Calu3 (cell line): ENCODE data around the gene KRT23. TPM values are rescaled to one million over a fixed set of nuclear protein-coding genes. Genes with fewer than 3 reads are reported as not detected.

ENCODE experiments used
- BruUV-seq: library from RNA; stranded (reverse); fragments of 400-500 nt; replicated peaks from 2 replicates; lab custom pipeline; 2021; lab: Mats Ljungman, UMichigan
- CTCF ChIA-PET: fragments of 300-600 bp; sonication (Branson Sonifier 250); formaldehyde crosslinking; loops from one replicate; lab custom pipeline; 2022; ENCODE audit warnings: antibody characterized with exemption; lab: Charles Lee
- DNase-seq: peaks from one replicate; pipeline ENCODE4 v3.0.0; 2022
- H3K27ac Mint-ChIP-seq: one replicate; pipeline ENCODE4 v1.8.0; 2022; ENCODE audit warnings: mixed read lengths; ENCODE audit not compliant: unreplicated experiment
- H3K27me3 Mint-ChIP-seq: one replicate; pipeline ENCODE4 v1.8.0; 2022; ENCODE audit warnings: mixed read lengths; ENCODE audit not compliant: unreplicated experiment
- H3K36me3 Mint-ChIP-seq: one replicate; pipeline ENCODE4 v1.8.0; 2022; ENCODE audit warnings: mild to moderate bottlenecking, moderate library complexity, mixed read lengths; ENCODE audit not compliant: insufficient read depth, unreplicated experiment
- H3K4me1 Mint-ChIP-seq: one replicate; pipeline ENCODE4 v1.8.0; 2022; ENCODE audit warnings: mild to moderate bottlenecking, low read depth, mixed read lengths; ENCODE audit not compliant: unreplicated experiment
- H3K4me3 Mint-ChIP-seq: one replicate; pipeline ENCODE4 v1.8.0; 2022; ENCODE audit warnings: mild to moderate bottlenecking, low read depth, moderate library complexity, mixed read lengths; ENCODE audit not compliant: unreplicated experiment
- H3K9me3 Mint-ChIP-seq: one replicate; pipeline ENCODE4 v1.8.0; 2022; ENCODE audit warnings: low read depth, mixed read lengths; ENCODE audit not compliant: unreplicated experiment
- CTCF ChIP-seq: fragments of 200-600 bp; IDR thresholded peaks from one replicate; pipeline ENCODE4 v1.8.0; 2022; ENCODE audit warnings: antibody characterized with exemption; ENCODE audit not compliant: unreplicated experiment
- intact Hi-C: fragments of 100-400 bp; cut with micrococcal nuclease; formaldehyde crosslinking; loops from one replicate; pipeline ENCODE4 v1.10.0; 2022; ENCODE audit not compliant: unreplicated experiment
- total RNA-seq: library from RNA; stranded (reverse); gene quantifications from 2 replicates; pipeline ENCODE4 v1.2.3, GENCODE V29; 2022

The KRT23 gene
- total RNA-seq, 1 experiment from 2014 or later: 1,389 TPM

- H3K4me3 Mint-ChIP-seq: no peak overlapping the region
- CTCF ChIA-PET: no interaction called here
- intact Hi-C loops: no loop called here
- no peaks in the 10 kb centered on the region for H3K9me3 Mint-ChIP-seq
- H3K36me3 Mint-ChIP-seq: no peaks in the 10 kb centered on the region
- BruUV-seq: no TSS peak
- peaks cover 25% of the 10 kb centered on the region for H3K4me1 Mint-ChIP-seq
- no peaks in the 10 kb centered on the region for H3K27me3 Mint-ChIP-seq
- no peak overlapping the region for H3K27ac Mint-ChIP-seq
- DNase-seq: no peak
- no peak for TF ChIP-seq CTCF
Observed at GRCh38 chr17:40974366-40974765, 36.9 kb upstream of the KRT23 start.

- no peak for DNase-seq
- H3K4me1 Mint-ChIP-seq: peaks cover 36% of the 10 kb centered on the region
- CTCF ChIA-PET: interaction anchor here (1.0 to 2.2 kb wide), 2 partner anchors 12 to 74 kb away, joined by 3 to 7 read pairs; partner anchors contain the start of gene KRTAP1-1
- intact Hi-C loops: no loop called here
- no peak overlapping the region for H3K27ac Mint-ChIP-seq
- no peak for TF ChIP-seq CTCF
- peaks cover 6% of the 10 kb centered on the region for H3K36me3 Mint-ChIP-seq
- no peak overlapping the region for H3K4me3 Mint-ChIP-seq
- no TSS peak for BruUV-seq
- H3K27me3 Mint-ChIP-seq: no peaks in the 10 kb centered on the region
- peaks cover 3% of the 10 kb centered on the region for H3K9me3 Mint-ChIP-seq
Observed at GRCh38 chr17:40967582-40967981, 30.1 kb upstream of the KRT23 start.

GRCh38 chr17:40966848-40967247, 29.4 kb upstream of the KRT23 start, which contains the start of gene KRT39:
Gene KRT39 (minus strand): TSS chr17:40966948. CDS start chr17:40966856, 92 bp downstream.
- H3K27ac Mint-ChIP-seq: peak within 1 kb of the TSS; percentile 15
- peaks cover 6% of the 10 kb centered on the region for H3K36me3 Mint-ChIP-seq
- peaks cover 34% of the 10 kb centered on the region for H3K4me1 Mint-ChIP-seq
- no TSS peak for BruUV-seq
- TF ChIP-seq CTCF: no peak
- CTCF ChIA-PET: interaction anchor here (1.0 to 2.2 kb wide), 3 partner anchors 13 to 75 kb away, joined by 3 to 7 read pairs (median 3); partner anchors contain the start of gene KRTAP1-1
- peaks cover 3% of the 10 kb centered on the region for H3K9me3 Mint-ChIP-seq
- H3K4me3 Mint-ChIP-seq: no peak within 1 kb of the TSS
- intact Hi-C loops: no loop called here
- no peak for DNase-seq
- H3K27me3 Mint-ChIP-seq: no peaks in the 10 kb centered on the region

- Mint-ChIP-seq H3K4me1 (peaks cover 58% of the 10 kb centered on the region), H3K27ac (peak overlapping the region; percentile 14), H3K36me3 (peaks cover 6% of the 10 kb centered on the region), H3K27me3 (no peaks in the 10 kb centered on the region), H3K9me3 (peaks cover 3% of the 10 kb centered on the region), H3K4me3 (no peak overlapping the region)
- CTCF ChIA-PET: interaction anchor here (1.8 kb wide), 1 partner anchor 11 kb away, joined by 5 read pairs; no protein-coding TSS in a partner anchor
- no TSS peak for BruUV-seq
- DNase-seq: no peak
- intact Hi-C loops: no loop called here
- peak; percentile 85 for TF ChIP-seq CTCF
Observed at GRCh38 chr17:40963838-40964237, 26.4 kb upstream of the KRT23 start.
